CD4-positive, alpha-beta memory T cell (primary cell): ENCODE results near the gene DDX11. TPM values are rescaled to one million over a fixed set of nuclear protein-coding genes. Genes with fewer than 3 reads are reported as not detected.

ENCODE experiments used
- CTCF ChIA-PET: fragments of 350-600 bp; sonication (Branson Sonifier 250); formaldehyde crosslinking; loops from one replicate; lab custom pipeline; 2021; ENCODE audit warnings: inconsistent platforms; ENCODE audit not compliant: partially characterized antibody; lab: Charles Lee
- POLR2A ChIA-PET: fragments of 350-600 bp; sonication (Branson Sonifier 250); formaldehyde crosslinking; loops from one replicate; lab custom pipeline; 2021; ENCODE audit not compliant: partially characterized antibody; lab: Charles Lee
- DNase-seq, 5 donors: peaks; one replicate each; pipeline versions ENCODE4 v3.0.0 to v3.0.0-alpha.2; 2020 to 2022; ENCODE audit warnings: mixed read lengths in 1 of 5
- H3K27ac ChIP-seq: one replicate; pipeline ENCODE4 v1.7.0; 2013; ENCODE audit warnings: low read depth, low read length
- H3K27me3 ChIP-seq: 2 replicates; pipeline ENCODE4 v1.7.0; 2013; ENCODE audit warnings: mild to moderate bottlenecking, low read length, moderate library complexity; ENCODE audit not compliant: insufficient read depth
- H3K36me3 ChIP-seq: 2 replicates; pipeline ENCODE4 v1.7.0; 2013; ENCODE audit warnings: mild to moderate bottlenecking, low read length, moderate library complexity; ENCODE audit not compliant: insufficient read depth
- H3K4me1 ChIP-seq: 2 replicates; pipeline ENCODE4 v1.7.0; 2013; ENCODE audit warnings: mild to moderate bottlenecking, low read length, moderate library complexity; ENCODE audit not compliant: insufficient read depth
- H3K4me3 ChIP-seq, 2 donors: one replicate each; pipeline ENCODE4 v1.7.0; 2013; ENCODE audit warnings: low read length in 2 of 2, mild to moderate bottlenecking in 1 of 2
- H3K9me3 ChIP-seq, 2 donors: one replicate each; pipeline ENCODE4 v1.7.0; 2013; ENCODE audit warnings: low read length in 2 of 2, control low read depth in 1 of 2; ENCODE audit not compliant: control insufficient read depth in 1 of 2
- H3K27ac Mint-ChIP-seq, 7 donors: one replicate each; pipeline ENCODE4 v1.8.0; 2020 to 2021; ENCODE audit warnings: mixed read lengths in 7 of 7, mild to moderate bottlenecking in 6 of 7, inconsistent platforms in 3 of 7, moderate library complexity in 3 of 7
- H3K27me3 Mint-ChIP-seq, 2 donors: one replicate each; pipeline ENCODE4 v1.8.0; 2020 to 2021; ENCODE audit warnings: mixed read lengths in 2 of 2
- H3K36me3 Mint-ChIP-seq, 2 donors: one replicate each; pipeline ENCODE4 v1.8.0; 2020 to 2021; ENCODE audit warnings: mixed read lengths in 2 of 2, inconsistent platforms in 1 of 2, mild to moderate bottlenecking in 1 of 2
- H3K4me1 Mint-ChIP-seq, 4 donors: one replicate each; pipeline ENCODE4 v1.8.0; 2020 to 2021; ENCODE audit warnings: mixed read lengths in 4 of 4, mild to moderate bottlenecking in 1 of 4
- H3K4me3 Mint-ChIP-seq, 8 donors: one replicate each; pipeline ENCODE4 v1.8.0; 2020 to 2021; ENCODE audit warnings: mixed read lengths in 8 of 8, mild to moderate bottlenecking in 7 of 8, moderate library complexity in 6 of 8, inconsistent platforms in 3 of 8
- H3K9me3 Mint-ChIP-seq, 8 donors: one replicate each; pipeline ENCODE4 v1.8.0; 2020 to 2021; ENCODE audit warnings: mixed read lengths in 8 of 8, mild to moderate bottlenecking in 5 of 8, inconsistent platforms in 3 of 8, moderate library complexity in 1 of 8
- intact Hi-C: fragments of 100-400 bp; cut with micrococcal nuclease; formaldehyde crosslinking; loops from one replicate; pipeline ENCODE4 v1.15.1; 2023
- polyA plus RNA-seq, 2 donors: library from polyadenylated mRNA; unstranded; fragments of 300-500 nt; fragmentation: Illumina TruSeq; gene quantifications; one replicate each; pipeline ENCODE4 v1.2.3, GENCODE V29; 2021
- total RNA-seq, 2 experiments: library from RNA; stranded (reverse); gene quantifications; one replicate each; pipeline ENCODE4 v1.2.3, GENCODE V29; 2021

The DDX11 gene
- total and polyA plus RNA-seq, 4 experiments from 2014 or later: 5.1 to 45.8 (median 29.8) TPM

DNA sequence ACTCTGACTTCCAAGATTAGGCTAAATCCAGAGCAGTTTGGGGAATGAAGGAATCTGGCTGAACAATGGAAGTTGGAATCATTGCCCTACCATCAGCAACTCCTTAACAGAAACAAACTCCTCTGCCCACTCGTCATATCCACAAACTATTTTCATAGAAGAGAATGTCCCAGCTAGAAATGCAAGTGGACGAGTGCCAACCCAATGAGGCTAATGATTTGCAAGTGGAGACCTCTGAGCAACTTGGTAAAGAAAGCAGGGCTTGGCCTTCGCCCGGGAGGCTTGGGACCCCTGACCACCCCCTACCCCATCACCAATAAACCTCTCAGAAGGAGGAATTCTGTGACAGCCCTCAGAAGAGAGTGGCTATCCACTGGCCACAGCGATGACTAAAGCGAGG lies 40.0 kb upstream of the DDX11 start:
- Histone ChIP-seq H3K27ac (no peak overlapping the region), H3K36me3 (no peaks in the 10 kb centered on the region), H3K4me1 (no peaks in the 10 kb centered on the region), H3K9me3 (no peaks in the 10 kb centered on the region), H3K4me3 (no peak overlapping the region), H3K27me3 (no peaks in the 10 kb centered on the region)
- DNase-seq: no peak
- intact Hi-C loops: no loop called here
- H3K36me3 Mint-ChIP-seq: no peaks in the 10 kb centered on the region
- no peak overlapping the region for H3K4me3 Mint-ChIP-seq
- CTCF ChIA-PET: no interaction called here
- no peak overlapping the region for H3K27ac Mint-ChIP-seq
- POLR2A ChIA-PET: no interaction called here
- peaks cover 0 to 1% (median 0%) of the 10 kb centered on the region in 8 donors for H3K9me3 Mint-ChIP-seq
- peaks cover 2 to 16% of the 10 kb centered on the region in 2 donors for H3K27me3 Mint-ChIP-seq
- H3K4me1 Mint-ChIP-seq: no peaks in the 10 kb centered on the region

DNA sequence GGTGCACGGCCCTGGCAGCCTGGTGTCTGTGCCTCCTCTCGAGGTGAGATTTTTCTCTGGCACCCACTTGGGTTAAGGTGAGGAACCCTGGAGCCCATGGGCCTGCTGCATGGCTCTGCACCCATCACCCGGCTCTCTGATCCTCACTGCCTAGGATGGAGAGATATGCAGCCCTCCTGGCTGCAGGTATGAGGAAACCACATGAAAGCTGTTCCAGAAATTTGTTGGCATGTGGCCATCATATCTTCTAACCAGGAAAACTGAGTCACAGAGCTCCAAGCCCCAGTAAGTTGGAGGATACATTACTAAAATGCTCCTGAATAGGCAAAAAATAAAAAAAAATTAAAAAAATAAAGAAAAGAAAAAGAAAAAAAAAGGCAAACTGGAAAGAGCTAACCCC lies 39.3 kb upstream of the DDX11 start:
- ChIA-PET POLR2A (no interaction called here), CTCF (no interaction called here)
- Histone ChIP-seq H3K4me1 (no peaks in the 10 kb centered on the region), H3K36me3 (no peaks in the 10 kb centered on the region), H3K9me3 (no peaks in the 10 kb centered on the region), H3K27me3 (no peaks in the 10 kb centered on the region), H3K27ac (no peak overlapping the region), H3K4me3 (no peak overlapping the region)
- H3K4me3 Mint-ChIP-seq: no peak overlapping the region
- DNase-seq: no peak
- no peaks in the 10 kb centered on the region for H3K4me1 Mint-ChIP-seq
- intact Hi-C loops: no loop called here
- peaks cover 0 to 1% (median 0%) of the 10 kb centered on the region in 8 donors for H3K9me3 Mint-ChIP-seq
- H3K36me3 Mint-ChIP-seq: no peaks in the 10 kb centered on the region
- no peak overlapping the region for H3K27ac Mint-ChIP-seq
- peaks cover 2 to 16% of the 10 kb centered on the region in 2 donors for H3K27me3 Mint-ChIP-seq

DNA sequence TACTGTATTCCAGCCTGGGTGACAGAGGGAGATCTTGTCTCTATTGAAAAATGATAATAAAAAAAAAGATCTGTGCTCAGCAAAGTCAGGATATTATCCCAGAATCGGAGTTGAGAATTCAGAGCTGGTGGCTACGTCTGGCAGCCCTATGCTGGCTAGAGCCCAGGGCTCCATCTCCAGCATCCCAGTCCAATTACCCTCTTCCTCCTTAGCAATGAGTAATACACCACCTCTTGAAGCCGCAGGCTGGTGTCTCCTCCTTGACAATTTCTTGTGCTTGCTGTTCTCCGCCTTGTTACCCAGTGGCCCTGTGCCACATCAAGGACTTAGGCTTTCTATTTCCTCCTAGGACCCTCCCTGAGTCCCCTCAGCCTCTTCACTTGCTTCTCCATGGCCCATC lies 38.4 kb upstream of the DDX11 start:
- Histone ChIP-seq H3K4me1 (no peaks in the 10 kb centered on the region), H3K27ac (no peak overlapping the region), H3K4me3 (no peak overlapping the region), H3K27me3 (no peaks in the 10 kb centered on the region), H3K9me3 (no peaks in the 10 kb centered on the region), H3K36me3 (no peaks in the 10 kb centered on the region)
- Mint-ChIP-seq H3K36me3 (no peaks in the 10 kb centered on the region), H3K4me1 (no peaks in the 10 kb centered on the region), H3K27ac (peak overlapping the region in 1 of 7 donors; percentile 16), H3K9me3 (peaks cover 0 to 1% (median 0%) of the 10 kb centered on the region in 8 donors), H3K4me3 (no peak overlapping the region), H3K27me3 (peaks cover 2 to 14% of the 10 kb centered on the region in 2 donors)
- ChIA-PET POLR2A (no interaction called here), CTCF (no interaction called here)
- intact Hi-C loops: no loop called here
- no peak for DNase-seq

GRCh38 chr12:31035967-31036665 lies 37.5 kb upstream of the DDX11 start:
- peaks cover 2 to 14% of the 10 kb centered on the region in 2 donors for H3K27me3 Mint-ChIP-seq
- Histone ChIP-seq H3K36me3 (no peaks in the 10 kb centered on the region), H3K4me3 (no peak overlapping the region), H3K4me1 (no peaks in the 10 kb centered on the region), H3K27me3 (no peaks in the 10 kb centered on the region), H3K9me3 (no peaks in the 10 kb centered on the region), H3K27ac (no peak overlapping the region)
- ChIA-PET POLR2A (no interaction called here), CTCF (no interaction called here)
- intact Hi-C loops: no loop called here
- H3K27ac Mint-ChIP-seq: no peak overlapping the region
- no peak for DNase-seq
- H3K36me3 Mint-ChIP-seq: no peaks in the 10 kb centered on the region
- no peak overlapping the region for H3K4me3 Mint-ChIP-seq
- no peaks in the 10 kb centered on the region for H3K4me1 Mint-ChIP-seq
- peaks cover 0 to 1% (median 0%) of the 10 kb centered on the region in 8 donors for H3K9me3 Mint-ChIP-seq

GRCh38 chr12:31037028-31037427 lies 36.6 kb upstream of the DDX11 start:
- no peak for DNase-seq
- ChIA-PET POLR2A (no interaction called here), CTCF (no interaction called here)
- Mint-ChIP-seq H3K9me3 (peaks cover 0 to 1% (median 0%) of the 10 kb centered on the region in 8 donors), H3K4me1 (no peaks in the 10 kb centered on the region), H3K27ac (no peak overlapping the region), H3K4me3 (no peak overlapping the region), H3K36me3 (no peaks in the 10 kb centered on the region), H3K27me3 (peaks cover 2 to 14% of the 10 kb centered on the region in 2 donors)
- Histone ChIP-seq H3K27me3 (no peaks in the 10 kb centered on the region), H3K27ac (no peak overlapping the region), H3K4me1 (no peaks in the 10 kb centered on the region), H3K4me3 (no peak overlapping the region), H3K36me3 (no peaks in the 10 kb centered on the region), H3K9me3 (no peaks in the 10 kb centered on the region)
- intact Hi-C loops: no loop called here

DNA sequence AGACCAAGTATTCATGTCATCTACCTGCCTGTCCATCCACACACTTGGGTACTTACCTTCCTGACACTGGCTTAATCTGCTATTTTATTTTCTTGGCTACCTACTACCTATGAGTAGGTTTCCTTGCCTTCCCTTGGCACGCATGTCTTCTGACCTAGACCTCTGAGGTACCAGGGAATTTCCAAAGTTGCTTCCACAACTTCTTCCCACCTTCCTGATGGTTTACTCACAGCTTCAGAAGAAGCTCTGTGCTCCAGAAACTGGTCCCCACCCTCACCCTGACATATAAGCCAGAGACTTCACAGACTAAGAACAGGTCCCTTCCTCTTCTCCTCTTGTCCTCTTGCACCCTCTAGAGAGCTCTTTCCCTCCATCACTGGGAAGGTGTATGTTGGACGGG lies 35.7 kb upstream of the DDX11 start:
- no peaks in the 10 kb centered on the region for H3K27me3 ChIP-seq
- H3K4me3 ChIP-seq: no peak overlapping the region
- Mint-ChIP-seq H3K27me3 (peaks cover 2 to 14% of the 10 kb centered on the region in 2 donors), H3K9me3 (peaks cover 0 to 1% (median 0%) of the 10 kb centered on the region in 8 donors), H3K27ac (no peak overlapping the region), H3K4me1 (no peaks in the 10 kb centered on the region), H3K36me3 (no peaks in the 10 kb centered on the region), H3K4me3 (no peak overlapping the region)
- no peaks in the 10 kb centered on the region for H3K4me1 ChIP-seq
- H3K27ac ChIP-seq: no peak overlapping the region
- POLR2A ChIA-PET: no interaction called here
- no peaks in the 10 kb centered on the region for H3K36me3 ChIP-seq
- intact Hi-C loops: no loop called here
- DNase-seq: no peak
- H3K9me3 ChIP-seq: no peaks in the 10 kb centered on the region
- CTCF ChIA-PET: no interaction called here

- Histone ChIP-seq H3K27ac (no peak overlapping the region), H3K4me1 (no peaks in the 10 kb centered on the region), H3K27me3 (no peaks in the 10 kb centered on the region), H3K9me3 (no peaks in the 10 kb centered on the region), H3K36me3 (no peaks in the 10 kb centered on the region), H3K4me3 (no peak overlapping the region)
- POLR2A ChIA-PET: no interaction called here
- no peak overlapping the region for H3K27ac Mint-ChIP-seq
- H3K9me3 Mint-ChIP-seq: no peaks in the 10 kb centered on the region
- peaks cover 2 to 7% of the 10 kb centered on the region in 2 donors for H3K27me3 Mint-ChIP-seq
- no peak overlapping the region for H3K4me3 Mint-ChIP-seq
- no peak for DNase-seq
- no peaks in the 10 kb centered on the region for H3K4me1 Mint-ChIP-seq
- intact Hi-C loops: no loop called here
- no peaks in the 10 kb centered on the region for H3K36me3 Mint-ChIP-seq
- CTCF ChIA-PET: no interaction called here
Observed at GRCh38 chr12:31041033-31041564, 32.6 kb upstream of the DDX11 start.
